ENCODE data around the gene LHCGR.

DNA sequence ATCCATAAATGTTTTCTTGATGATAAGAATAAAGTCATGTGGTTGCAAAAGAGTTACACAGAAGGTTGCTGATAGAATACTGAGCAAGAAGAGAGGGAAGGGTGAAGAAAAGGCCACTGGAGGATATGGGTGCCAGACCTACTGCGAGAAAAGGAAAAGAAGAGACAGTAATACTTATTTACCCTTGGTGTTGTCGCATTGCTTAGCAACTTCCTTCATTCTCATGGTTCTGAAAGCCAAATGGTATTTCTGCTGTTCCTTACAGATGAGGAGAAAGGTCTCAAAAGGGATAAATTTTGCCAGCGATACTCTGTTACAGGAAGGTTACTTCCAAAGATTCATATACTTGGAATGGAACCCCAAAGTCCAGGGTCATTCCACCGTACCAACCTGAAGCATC is 62.5 kb downstream of the LHCGR start:
- no peak for TF ChIP-seq CTCF (IDR thresholded peaks at IDR 0.05)
- TF ChIP-seq POLR2AphosphoS5 (IDR thresholded peaks at IDR 0.05): no peak
- TF ChIP-seq EP300 (IDR thresholded peaks at IDR 0.05; ENCODE audit: low read depth): no peak
- no peak for TF ChIP-seq POLR2A (IDR thresholded peaks at IDR 0.05)
